A549 (cell line): ENCODE data around the gene TMEM221. TPM values are rescaled to one million over a fixed set of nuclear protein-coding genes. Genes with fewer than 3 reads are reported as not detected.

Experiments
- ATAC-seq, 2 experiments: fragments of 200-7000 bp in 1 of 2; fragments of >200 bp in 1 of 2; cut with Nextera tagmentation in 1 of 2; cut with Tn5 transposase in 1 of 2; 3 replicates each; pipeline versions ENCODE4 v1.8.0 to v1.9.1; 2018 to 2020; ENCODE audit warnings: mild to moderate bottlenecking in 1 of 2, moderate library complexity in 1 of 2
- CTCF ChIA-PET: fragments of 300-600 bp; sonication (Branson Sonifier 250); formaldehyde crosslinking; extraction: SDS; loops from one replicate; lab custom pipeline; 2021; ENCODE audit warnings: antibody characterized with exemption, inconsistent platforms; lab: Yijun Ruan, JAX
- POLR2A ChIA-PET: fragments of 350-600 bp; formaldehyde crosslinking; extraction: SDS; loops from one replicate; lab custom pipeline; 2021; ENCODE audit warnings: antibody characterized with exemption, inconsistent platforms; lab: Yijun Ruan, JAX
- DNase-seq, 2 experiments: peaks; one replicate each; pipeline versions ENCODE4 v3.0.0 to v3.0.0-alpha.2; 2011 to 2016; ENCODE audit warnings: low read depth in 1 of 2, low spot score in 1 of 2
- FAIRE-seq: peaks from 2 replicates; lab custom pipeline; 2011; peaks lifted over from hg19 to GRCh38; lab: Jason Lieb, UNC
- H3K27ac ChIP-seq, 2 experiments: fragments of >200 bp; sonication (Bioruptor Twin); formaldehyde crosslinking; 3 replicates each; pipeline ENCODE4 v1.5.1; 2016 to 2017
- H3K4me1 ChIP-seq: fragments of >200 bp; sonication (Bioruptor Twin); formaldehyde crosslinking; 3 replicates; pipeline ENCODE4 v1.6.1; 2016
- H3K4me2 ChIP-seq: fragments of >200 bp; sonication (Bioruptor Twin); formaldehyde crosslinking; 3 replicates; pipeline ENCODE4 v1.6.1; 2016
- H3K4me3 ChIP-seq: fragments of >200 bp; sonication (Bioruptor Twin); formaldehyde crosslinking; 3 replicates; pipeline ENCODE4 v1.5.1; 2016
- H3K9me3 ChIP-seq: fragments of >200 bp; sonication (Bioruptor Twin); formaldehyde crosslinking; 3 replicates; pipeline ENCODE4 v1.6.1; 2016
- CBX2 ChIP-seq: fragments of 200-600 bp; sonication (generic); IDR thresholded peaks from 2 replicates; pipeline ENCODE4 v1.6.1; 2016; ENCODE audit warnings: low read depth, mild to moderate bottlenecking, borderline replicate concordance
- CHD4 ChIP-seq: fragments of 200-600 bp; sonication (generic); IDR thresholded peaks from 2 replicates; pipeline ENCODE4 v1.6.1; 2016; ENCODE audit warnings: antibody characterized with exemption, mild to moderate bottlenecking, borderline replicate concordance
- EP300 ChIP-seq, 2 experiments: fragments of >200 bp; sonication (Bioruptor Twin); formaldehyde crosslinking; IDR thresholded peaks; 2 replicates in 1 of 2; 3 replicates in 1 of 2; pipeline ENCODE4 v1.6.1; 2016 to 2017
- FOSL2 ChIP-seq, 2 experiments: fragments of 450-650 bp in 1 of 2; fragments of >200 bp in 1 of 2; sonication (Bioruptor Twin) in 1 of 2; formaldehyde crosslinking; IDR thresholded peaks; 2 replicates each; pipeline versions ENCODE4 v1.5.0 to v1.6.1; 2016 to 2020; ENCODE audit warnings: mild to moderate bottlenecking in 1 of 2, moderate library complexity in 1 of 2
- GATA3 ChIP-seq: IDR thresholded peaks from 2 replicates; pipeline ENCODE4 v1.6.1; 2012; ENCODE audit warnings: borderline replicate concordance
- HEYL ChIP-seq: fragments of 250-450 bp; sonication (Bioruptor Pico); IDR thresholded peaks from 2 replicates; pipeline ENCODE4 v1.8.0; 2021; ENCODE audit warnings: mild to moderate bottlenecking, moderate library complexity
- HOXB5 ChIP-seq: fragments of 250-450 bp; sonication (Bioruptor Pico); IDR thresholded peaks from 2 replicates; pipeline ENCODE4 v1.5.0; 2020; ENCODE audit warnings: mild to moderate bottlenecking, moderate library complexity
- JUN ChIP-seq, 2 experiments: fragments of >200 bp; sonication (Bioruptor Twin); formaldehyde crosslinking; IDR thresholded peaks; 2 replicates in 1 of 2; 3 replicates in 1 of 2; pipeline ENCODE4 v1.6.1; 2016 to 2017
- KDM1A ChIP-seq: fragments of 200-600 bp; sonication (generic); IDR thresholded peaks from 2 replicates; pipeline ENCODE4 v1.6.1; 2016; ENCODE audit warnings: low read depth, mild to moderate bottlenecking
- KDM5A ChIP-seq: fragments of 200-600 bp; sonication (generic); IDR thresholded peaks from 2 replicates; pipeline ENCODE4 v1.6.1; 2016; ENCODE audit warnings: antibody characterized with exemption, mild to moderate bottlenecking
- MAZ ChIP-seq: fragments of 150-350 bp; IDR thresholded peaks from 2 replicates; pipeline ENCODE4 v1.6.1; 2014; ENCODE audit warnings: antibody characterized with exemption, low read depth, low read length, borderline replicate concordance
- NPAS2 ChIP-seq: fragments of 250-450 bp; sonication (Bioruptor Pico); IDR thresholded peaks from 2 replicates; pipeline ENCODE4 v1.8.0; 2022; ENCODE audit warnings: mild to moderate bottlenecking, moderate library complexity, borderline replicate concordance
- NR3C1 ChIP-seq: fragments of >200 bp; sonication (Bioruptor Twin); formaldehyde crosslinking; IDR thresholded peaks from 3 replicates; pipeline ENCODE4 v1.6.1; 2017
- PBX3 ChIP-seq: IDR thresholded peaks from 2 replicates; pipeline ENCODE4 v1.6.1; 2012
- PHF8 ChIP-seq: fragments of 200-600 bp; sonication (generic); IDR thresholded peaks from 2 replicates; pipeline ENCODE4 v1.6.1; 2016; ENCODE audit warnings: low read depth, mild to moderate bottlenecking, antibody characterized with exemption, moderate library complexity, borderline replicate concordance
- POLR2AphosphoS2 ChIP-seq: conservative IDR thresholded peaks from 2 replicates; pipeline ENCODE4 v1.6.1; 2012; ENCODE audit warnings: low read length, improper control_type of control experiment, inconsistent platforms
- RFX5 ChIP-seq: fragments of 450-650 bp; IDR thresholded peaks from 2 replicates; pipeline ENCODE4 v1.7.1; 2014; ENCODE audit warnings: antibody characterized with exemption, mild to moderate bottlenecking, moderate library complexity
- SREBF2 ChIP-seq: fragments of 450-650 bp; IDR thresholded peaks from 2 replicates; pipeline ENCODE4 v1.6.1; 2014; ENCODE audit warnings: mild to moderate bottlenecking, moderate library complexity
- TP53 ChIP-seq: fragments of 250-450 bp; sonication (Bioruptor Pico); IDR thresholded peaks from 2 replicates; pipeline ENCODE4 v1.5.0; 2021; ENCODE audit warnings: mild to moderate bottlenecking, moderate library complexity
- ZNF302 ChIP-seq: fragments of 250-450 bp; sonication (Bioruptor Pico); IDR thresholded peaks from 2 replicates; pipeline ENCODE4 v1.9.0; 2021; ENCODE audit warnings: inconsistent platforms, mild to moderate bottlenecking, moderate library complexity
- WGBS: methylation state at CpG from one replicate; pipeline ENCODE4 v1.1.6; 2017; ENCODE audit errors: missing lambda C conversion rate; 5-methylcytosine and 5-hydroxymethylcytosine counted together
- polyA plus RNA-seq, 4 experiments: library from polyadenylated mRNA; depleted of rRNA in 3 of 4; stranded (reverse); fragments of >200 nt; fragmentation: RNase III in 1 of 4; extraction: RNeasy Plus Mini Kit Qiagen cat#74134 plus additional on column Dnase treatment in 1 of 4; gene quantifications; 2 replicates in 3 of 4; 3 replicates in 1 of 4; pipeline ENCODE4 v1.2.3, GENCODE V29; 2011 to 2017
- TF ChIP-seq, protein P1 (sequence below): fragments of 250-450 bp; sonication (Bioruptor Pico); IDR thresholded peaks from 2 replicates; pipeline ENCODE4 v1.5.0; 2021; ENCODE audit warnings: mild to moderate bottlenecking, moderate library complexity, borderline replicate concordance
- TF ChIP-seq, protein P2 (sequence below): fragments of >200 bp; sonication (Bioruptor Twin); formaldehyde crosslinking; IDR thresholded peaks from 3 replicates; pipeline ENCODE4 v1.5.1; 2016

The TMEM221 gene
- polyA plus RNA-seq, 2 of the 4 experiments (the other 2 are of a cell fraction), result 0.78 to 0.90 TPM

DNA sequence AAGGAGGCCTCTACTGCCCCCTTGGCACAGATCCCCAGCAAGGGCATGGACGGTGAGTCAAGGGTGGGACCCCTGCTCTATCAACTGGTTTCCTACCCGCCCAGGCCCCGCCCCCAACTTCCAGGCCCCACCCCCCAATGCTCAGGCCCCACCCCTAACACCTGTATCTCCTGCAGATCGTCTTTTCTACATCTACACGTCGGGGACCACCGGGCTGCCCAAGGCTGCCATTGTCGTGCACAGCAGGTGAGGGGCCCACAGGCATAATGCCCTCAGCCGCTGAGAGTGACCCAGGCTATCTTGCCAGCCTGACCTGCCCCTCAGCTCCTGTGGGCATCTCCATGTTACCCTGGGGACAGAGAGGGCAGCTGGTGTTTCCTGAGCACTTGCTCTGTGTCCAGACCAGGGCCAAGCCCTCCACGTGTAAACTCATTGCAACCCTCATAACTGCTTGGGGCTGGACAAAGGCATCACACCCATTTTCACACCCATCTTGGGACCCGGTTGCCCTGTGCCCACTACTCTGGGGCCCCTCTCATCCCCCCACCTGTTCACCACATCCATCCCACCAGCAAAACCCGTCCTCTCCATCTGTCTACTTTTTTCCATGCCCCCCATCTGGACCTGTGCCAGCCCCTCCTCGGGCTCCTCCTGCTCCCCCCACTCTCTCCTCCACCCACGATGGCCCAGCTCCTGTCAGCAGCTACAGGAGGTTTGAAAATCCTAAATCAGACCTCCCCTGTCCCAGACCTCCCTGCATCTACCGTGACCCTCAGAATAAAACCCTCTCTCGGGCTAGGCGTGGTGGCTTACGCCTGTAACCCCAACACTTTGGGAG is 39.0 kb upstream of the TMEM221 start:
- POLR2A ChIA-PET, result interaction anchor here (0.6 kb wide), 1 partner anchor 8 kb away, joined by 6 read pairs; no protein-coding TSS in a partner anchor
- H3K4me3 ChIP-seq, result no peak overlapping the region
- no peaks in the 10 kb centered on the region for H3K9me3 ChIP-seq
- no peak for DNase-seq
- no peaks in the 10 kb centered on the region for H3K4me1 ChIP-seq
- FAIRE-seq, result no peak
- TF ChIP-seq EP300 (IDR thresholded peaks at IDR 0.05) (no peak), TP53 (CRISPR knock-in tag) (no peak), GATA3 (no peak), FOSL2 (IDR thresholded peaks at IDR 0.05) (no peak), FOSL2 (CRISPR knock-in tag; IDR thresholded peaks at IDR 0.05) (no peak), JUN (IDR thresholded peaks at IDR 0.05) (no peak), SREBF2 (no peak), POLR2AphosphoS2 (no peak)
- TF ChIP-seq, protein P1, sequence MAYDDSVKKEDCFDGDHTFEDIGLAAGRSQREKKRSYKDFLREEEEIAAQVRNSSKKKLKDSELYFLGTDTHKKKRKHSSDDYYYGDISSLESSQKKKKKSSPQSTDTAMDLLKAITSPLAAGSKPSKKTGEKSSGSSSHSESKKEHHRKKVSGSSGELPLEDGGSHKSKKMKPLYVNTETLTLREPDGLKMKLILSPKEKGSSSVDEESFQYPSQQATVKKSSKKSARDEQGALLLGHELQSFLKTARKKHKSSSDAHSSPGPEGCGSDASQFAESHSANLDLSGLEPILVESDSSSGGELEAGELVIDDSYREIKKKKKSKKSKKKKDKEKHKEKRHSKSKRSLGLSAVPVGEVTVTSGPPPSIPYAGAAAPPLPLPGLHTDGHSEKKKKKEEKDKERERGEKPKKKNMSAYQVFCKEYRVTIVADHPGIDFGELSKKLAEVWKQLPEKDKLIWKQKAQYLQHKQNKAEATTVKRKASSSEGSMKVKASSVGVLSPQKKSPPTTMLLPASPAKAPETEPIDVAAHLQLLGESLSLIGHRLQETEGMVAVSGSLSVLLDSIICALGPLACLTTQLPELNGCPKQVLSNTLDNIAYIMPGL (CRISPR knock-in tag), result no peak
- TF ChIP-seq, protein P2, sequence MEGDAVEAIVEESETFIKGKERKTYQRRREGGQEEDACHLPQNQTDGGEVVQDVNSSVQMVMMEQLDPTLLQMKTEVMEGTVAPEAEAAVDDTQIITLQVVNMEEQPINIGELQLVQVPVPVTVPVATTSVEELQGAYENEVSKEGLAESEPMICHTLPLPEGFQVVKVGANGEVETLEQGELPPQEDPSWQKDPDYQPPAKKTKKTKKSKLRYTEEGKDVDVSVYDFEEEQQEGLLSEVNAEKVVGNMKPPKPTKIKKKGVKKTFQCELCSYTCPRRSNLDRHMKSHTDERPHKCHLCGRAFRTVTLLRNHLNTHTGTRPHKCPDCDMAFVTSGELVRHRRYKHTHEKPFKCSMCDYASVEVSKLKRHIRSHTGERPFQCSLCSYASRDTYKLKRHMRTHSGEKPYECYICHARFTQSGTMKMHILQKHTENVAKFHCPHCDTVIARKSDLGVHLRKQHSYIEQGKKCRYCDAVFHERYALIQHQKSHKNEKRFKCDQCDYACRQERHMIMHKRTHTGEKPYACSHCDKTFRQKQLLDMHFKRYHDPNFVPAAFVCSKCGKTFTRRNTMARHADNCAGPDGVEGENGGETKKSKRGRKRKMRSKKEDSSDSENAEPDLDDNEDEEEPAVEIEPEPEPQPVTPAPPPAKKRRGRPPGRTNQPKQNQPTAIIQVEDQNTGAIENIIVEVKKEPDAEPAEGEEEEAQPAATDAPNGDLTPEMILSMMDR, result no peak
- WGBS, result 74% methylated on average over 8 of the region's 18 CpGs
- no peak overlapping the region for H3K27ac ChIP-seq
- CTCF ChIA-PET, result interaction anchor here (1.6 kb wide), 2 partner anchors 9 to 303 kb away, joined by 3 to 8 read pairs; no protein-coding TSS in a partner anchor
- H3K4me2 ChIP-seq, result no peak overlapping the region
- ATAC-seq, result no peak

GRCh38 chr19:17486545-17487240 is 38.2 kb upstream of the TMEM221 start:
- Histone ChIP-seq H3K4me3 (no peak overlapping the region), H3K4me1 (no peaks in the 10 kb centered on the region), H3K27ac (no peak overlapping the region), H3K9me3 (no peaks in the 10 kb centered on the region), H3K4me2 (no peak overlapping the region)
- CTCF ChIA-PET, result interaction anchor here (1.6 to 2.2 kb wide), 3 partner anchors 9 to 304 kb away, joined by 3 to 10 read pairs (median 8); no protein-coding TSS in a partner anchor
- DNase-seq, result no peak
- no peak for ATAC-seq
- POLR2A ChIA-PET, result no interaction called here
- FAIRE-seq, result no peak
- TF ChIP-seq FOSL2 (IDR thresholded peaks at IDR 0.05), result no peak
- TF ChIP-seq FOSL2 (CRISPR knock-in tag; IDR thresholded peaks at IDR 0.05), result no peak
- TF ChIP-seq NR3C1, result no peak
- TF ChIP-seq PBX3, result no peak
- TF ChIP-seq PHF8, result no peak
- no peak for TF ChIP-seq ZNF302 (CRISPR knock-in tag)
- no peak for TF ChIP-seq HOXB5 (CRISPR knock-in tag)
- TF ChIP-seq CBX2, result no peak
- TF ChIP-seq, protein P2, result no peak
- TF ChIP-seq KDM5A, result no peak
- TF ChIP-seq NPAS2, result no peak
- no peak for TF ChIP-seq KDM1A
- no peak for TF ChIP-seq POLR2AphosphoS2
- TF ChIP-seq CHD4, result no peak
- no peak for TF ChIP-seq HEYL (CRISPR knock-in tag)
- no peak for TF ChIP-seq RFX5
- TF ChIP-seq MAZ, result no peak
- TF ChIP-seq, all 56 proteins: peak for 0
- 97% methylated on average over 14 of the region's 58 CpGs for whole genome bisulfite sequencing
